ENCODE measurements around the gene PRPF8.

PRPF8 gene

DNA sequence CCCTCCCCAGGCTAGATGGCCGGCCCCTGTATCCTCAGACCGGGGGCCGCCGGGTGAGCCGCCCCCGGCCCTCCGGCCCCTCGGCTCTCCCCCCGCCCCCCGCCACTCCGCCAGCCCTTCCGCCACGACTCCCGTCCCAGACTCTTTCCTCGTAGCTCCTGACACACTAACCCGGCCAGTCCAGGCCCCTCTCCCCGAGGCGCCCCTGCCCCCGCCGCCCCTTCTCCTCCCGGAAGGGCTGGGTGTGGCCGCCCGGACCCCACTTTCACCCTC, 31.1 kb upstream of the PRPF8 start:
- peak overlapping the region; percentile 97 for H3K27ac ChIP-seq (ENCODE audit: low read depth, low read length, severe bottlenecking)
- peaks cover 36% of the 10 kb centered on the region for H3K4me1 ChIP-seq (ENCODE audit: control insufficient read depth, insufficient read depth, low read length, poor library complexity, severe bottlenecking)
- no peaks in the 10 kb centered on the region for H3K9me3 ChIP-seq (ENCODE audit: control insufficient read depth, low read length)
- 0 to 3% methylated on average over 4 to 5 of the region's 23 CpGs for WGBS, 2 experiments (ENCODE audit: insufficient coverage in 2 of 2)
- peak overlapping the region; percentile 99 for H3K4me3 ChIP-seq (ENCODE audit: extremely low read depth, insufficient read depth, low read length, poor library complexity, severe bottlenecking)
- H3K36me3 ChIP-seq (ENCODE audit: control insufficient read depth, insufficient read depth, low read length), result peaks cover 36% of the 10 kb centered on the region

DNA sequence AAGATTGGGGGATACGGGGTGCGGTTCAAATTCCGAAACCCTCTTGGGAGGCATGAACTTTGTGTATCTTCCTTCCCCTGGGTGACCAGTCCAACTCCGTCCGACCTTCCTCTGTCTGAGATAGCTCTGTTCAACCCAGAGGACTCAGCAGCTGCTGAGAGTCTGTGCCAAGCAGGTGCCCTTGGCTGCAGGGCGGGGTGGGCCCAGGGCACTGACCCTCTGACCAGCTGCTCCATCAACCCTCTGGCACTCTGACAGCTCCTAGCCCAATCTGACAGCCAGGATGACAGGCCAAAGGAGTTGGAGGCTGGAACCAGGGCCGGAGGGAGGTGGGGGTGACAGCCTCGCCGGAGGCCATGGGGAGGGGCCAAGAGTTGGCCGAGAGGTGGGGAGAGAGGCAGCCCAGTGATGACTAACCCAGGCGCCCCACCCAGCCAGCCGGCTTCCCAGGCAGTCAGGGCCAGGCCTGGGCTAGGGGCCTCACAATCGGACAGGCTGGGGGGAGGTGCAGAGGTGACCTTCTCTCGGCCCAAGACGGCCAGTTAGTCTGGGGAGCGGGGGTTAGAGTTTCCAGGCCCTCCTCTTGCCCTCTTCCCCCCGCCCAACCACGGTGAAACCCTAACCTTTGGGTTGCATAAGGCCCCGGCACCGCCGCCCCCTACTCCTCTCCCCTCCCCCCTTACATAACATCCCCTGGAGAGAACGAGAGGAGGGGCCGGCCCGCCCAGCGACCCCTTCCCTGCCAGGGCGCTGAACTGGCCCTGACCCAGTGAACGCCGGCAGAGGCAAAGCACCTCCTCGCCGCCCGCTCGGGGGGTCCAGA, 30.5 kb upstream of the PRPF8 start:
- Histone ChIP-seq H3K27ac (ENCODE audit: low read depth, low read length, severe bottlenecking) (peak overlapping the region; percentile 97), H3K36me3 (ENCODE audit: control insufficient read depth, insufficient read depth, low read length) (peaks cover 36% of the 10 kb centered on the region)
- 1 to 3% methylated on average over 8 to 22 of the region's 32 CpGs for WGBS, 2 experiments (ENCODE audit: insufficient coverage in 2 of 2)

DNA sequence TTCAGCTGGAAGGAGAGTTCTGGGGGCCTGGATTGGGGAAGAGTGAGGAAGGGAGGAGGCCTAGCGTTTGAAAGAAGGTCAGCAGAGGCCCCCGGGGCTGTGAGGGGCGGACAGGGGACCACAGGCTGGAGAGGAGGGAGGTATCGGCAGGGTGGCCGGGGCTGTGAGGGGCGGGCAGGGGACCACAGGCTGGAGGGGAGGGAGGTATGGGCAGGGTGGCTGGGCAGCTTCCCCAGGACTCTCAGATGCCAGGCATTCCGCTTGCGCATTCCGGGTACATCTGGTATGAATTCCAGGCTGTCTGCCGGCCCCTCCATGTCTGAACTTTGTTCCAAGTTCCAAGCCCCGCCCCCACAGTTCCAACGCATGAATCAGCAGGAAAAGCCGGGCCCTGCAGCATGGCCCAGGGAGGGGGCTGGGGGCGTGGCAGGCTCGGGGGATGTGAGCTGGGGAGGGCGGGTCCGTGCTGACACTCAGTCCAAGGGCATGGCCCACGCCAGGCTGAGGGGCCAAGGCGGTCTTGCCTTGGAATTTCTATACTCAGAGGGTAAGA, 29.8 kb upstream of the PRPF8 start:
- peak overlapping the region; percentile 97 for H3K27ac ChIP-seq (ENCODE audit: low read depth, low read length, severe bottlenecking)
- H3K36me3 ChIP-seq (ENCODE audit: control insufficient read depth, insufficient read depth, low read length), result peaks cover 36% of the 10 kb centered on the region
- H3K9me3 ChIP-seq (ENCODE audit: control insufficient read depth, low read length), result no peaks in the 10 kb centered on the region
- WGBS, 2 experiments (ENCODE audit: insufficient coverage in 2 of 2), result 2 to 3% methylated on average over 11 to 17 of the region's 19 CpGs
- peak overlapping the region; percentile 99 for H3K4me3 ChIP-seq (ENCODE audit: extremely low read depth, insufficient read depth, low read length, poor library complexity, severe bottlenecking)
- peaks cover 42% of the 10 kb centered on the region for H3K4me1 ChIP-seq (ENCODE audit: control insufficient read depth, insufficient read depth, low read length, poor library complexity, severe bottlenecking)

More for the DNA sequence above, 30.5 kb upstream of the PRPF8 start:
- H3K9me3 ChIP-seq (ENCODE audit: control insufficient read depth, low read length), result no peaks in the 10 kb centered on the region
- H3K4me3 ChIP-seq (ENCODE audit: extremely low read depth, insufficient read depth, low read length, poor library complexity, severe bottlenecking), result peak overlapping the region; percentile 99
- H3K4me1 ChIP-seq (ENCODE audit: control insufficient read depth, insufficient read depth, low read length, poor library complexity, severe bottlenecking), result peaks cover 42% of the 10 kb centered on the region

DNA sequence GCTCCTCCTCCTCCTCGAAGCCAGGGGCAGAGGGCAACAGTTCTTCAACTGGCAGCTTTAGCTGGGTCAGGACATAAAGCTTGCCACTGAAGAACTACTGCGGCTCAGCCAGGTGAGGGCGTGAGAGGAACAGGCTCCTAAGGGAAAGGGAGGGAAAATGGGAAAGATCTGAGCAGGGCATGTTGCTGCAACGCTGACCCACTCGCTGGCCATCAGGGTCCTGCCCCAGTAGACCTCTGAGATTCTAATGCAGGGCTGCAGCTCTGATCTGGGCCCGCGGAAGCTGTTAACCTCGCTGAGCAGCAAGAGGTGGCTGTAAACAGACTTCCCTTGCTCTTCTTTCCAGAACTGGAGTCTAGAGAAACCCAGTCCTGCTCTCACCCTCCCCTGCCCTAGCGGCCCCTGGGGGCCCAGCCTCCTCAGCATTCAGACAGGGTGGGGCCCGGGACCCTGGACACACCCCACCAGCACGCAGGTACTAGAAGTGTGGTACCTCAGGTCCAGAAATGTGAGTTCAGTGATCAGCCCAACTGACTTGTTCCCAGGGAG, 29.3 kb upstream of the PRPF8 start:
- Histone ChIP-seq H3K36me3 (ENCODE audit: control insufficient read depth, insufficient read depth, low read length) (peaks cover 36% of the 10 kb centered on the region), H3K9me3 (ENCODE audit: control insufficient read depth, low read length) (no peaks in the 10 kb centered on the region), H3K4me1 (ENCODE audit: control insufficient read depth, insufficient read depth, low read length, poor library complexity, severe bottlenecking) (peaks cover 44% of the 10 kb centered on the region), H3K4me3 (ENCODE audit: extremely low read depth, insufficient read depth, low read length, poor library complexity, severe bottlenecking) (peak overlapping the region; percentile 99), H3K27ac (ENCODE audit: low read depth, low read length, severe bottlenecking) (peak overlapping the region; percentile 97)
- 7 to 12% methylated on average over 8 to 10 of the region's 11 CpGs for WGBS, 2 experiments (ENCODE audit: insufficient coverage in 2 of 2)

DNA sequence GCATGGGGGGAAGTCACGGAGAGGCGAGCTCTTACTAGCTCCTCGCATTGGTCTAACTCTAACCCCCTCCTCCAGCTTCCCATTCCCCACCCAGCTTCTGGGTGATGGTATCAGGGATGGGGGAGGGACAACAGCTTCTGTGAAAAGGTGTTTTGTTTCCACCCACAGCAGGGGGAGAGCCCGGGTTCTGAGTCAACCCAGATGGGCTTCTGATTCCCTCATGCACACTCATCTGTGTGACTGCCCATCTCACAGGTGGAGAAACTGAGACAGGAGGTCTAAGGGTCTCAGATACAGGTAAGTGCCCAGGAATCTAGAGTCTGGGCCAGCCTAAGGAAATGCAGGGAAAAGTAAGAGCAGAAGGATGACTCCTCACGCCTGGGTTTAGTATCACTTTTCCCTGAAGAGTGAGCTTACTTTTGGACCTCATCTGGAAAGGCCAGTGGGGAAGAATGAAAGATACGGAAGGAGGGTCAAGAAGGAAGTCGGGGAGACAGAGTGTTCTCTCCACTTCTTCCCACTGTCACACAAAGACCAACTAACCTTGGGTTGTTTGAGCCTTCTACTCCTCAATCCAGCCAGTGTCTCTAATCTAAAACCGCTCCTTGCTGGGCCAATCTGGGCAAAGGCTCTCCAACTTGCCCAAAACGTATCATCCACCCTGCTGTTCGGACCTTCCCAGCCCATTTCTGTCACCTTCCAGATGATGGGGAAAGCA, 28.7 kb upstream of the PRPF8 start:
- Histone ChIP-seq H3K36me3 (ENCODE audit: control insufficient read depth, insufficient read depth, low read length) (peaks cover 36% of the 10 kb centered on the region), H3K4me3 (ENCODE audit: extremely low read depth, insufficient read depth, low read length, poor library complexity, severe bottlenecking) (peak overlapping the region; percentile 99), H3K9me3 (ENCODE audit: control insufficient read depth, low read length) (no peaks in the 10 kb centered on the region), H3K27ac (ENCODE audit: low read depth, low read length, severe bottlenecking) (peak overlapping the region; percentile 97), H3K4me1 (ENCODE audit: control insufficient read depth, insufficient read depth, low read length, poor library complexity, severe bottlenecking) (peaks cover 44% of the 10 kb centered on the region)
- WGBS, 2 experiments (ENCODE audit: insufficient coverage in 2 of 2), result 63 to 64% methylated on average over 5 to 6 of the region's 10 CpGs

DNA sequence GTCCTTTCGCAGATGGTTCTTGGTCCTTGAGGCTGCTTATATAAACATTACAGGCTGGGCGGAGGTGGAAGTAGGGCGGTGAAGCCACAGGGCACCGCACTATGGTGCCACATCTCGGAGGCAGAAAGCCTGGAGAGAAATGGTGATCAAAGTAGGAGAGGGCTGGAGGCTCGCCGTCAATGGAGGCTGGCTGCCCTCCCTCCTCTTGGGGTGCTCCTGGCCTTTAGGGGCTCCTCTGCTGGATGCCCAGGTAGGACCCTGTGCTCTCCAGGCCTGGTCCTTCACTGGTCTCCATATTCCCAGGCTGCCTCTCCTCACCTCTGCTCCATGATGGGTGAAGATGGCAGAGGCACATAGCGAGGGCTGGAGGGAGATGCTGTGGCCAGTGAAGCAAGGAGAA, 27.6 kb upstream of the PRPF8 start:
- no peak overlapping the region for H3K4me3 ChIP-seq (ENCODE audit: extremely low read depth, insufficient read depth, low read length, poor library complexity, severe bottlenecking)
- no peak overlapping the region for H3K27ac ChIP-seq (ENCODE audit: low read depth, low read length, severe bottlenecking)
- peaks cover 38% of the 10 kb centered on the region for H3K4me1 ChIP-seq (ENCODE audit: control insufficient read depth, insufficient read depth, low read length, poor library complexity, severe bottlenecking)
- no peaks in the 10 kb centered on the region for H3K9me3 ChIP-seq (ENCODE audit: control insufficient read depth, low read length)
- 100% methylated on average over 6 to 7 of the region's 8 CpGs for WGBS, 2 experiments (ENCODE audit: insufficient coverage in 2 of 2)
- peaks cover 36% of the 10 kb centered on the region for H3K36me3 ChIP-seq (ENCODE audit: control insufficient read depth, insufficient read depth, low read length)

DNA sequence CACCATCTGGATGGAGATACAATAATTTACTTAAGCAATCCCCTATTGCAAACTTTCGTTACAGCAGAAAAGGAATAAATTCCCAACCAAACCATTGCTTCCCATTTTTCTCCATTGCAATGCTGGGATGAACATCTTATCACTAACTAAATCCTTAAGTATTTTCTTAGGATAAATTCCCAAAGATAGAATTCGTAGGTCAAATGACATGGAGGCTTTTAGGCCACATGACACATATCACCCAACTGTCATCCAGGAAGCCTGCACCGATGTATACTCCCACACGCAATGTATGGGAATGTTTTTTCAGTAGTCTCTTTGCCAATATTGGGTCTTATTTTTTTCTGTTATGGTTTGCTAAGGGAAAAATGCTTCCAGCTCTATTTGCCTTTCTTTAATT, 27.1 kb upstream of the PRPF8 start:
- WGBS, 2 experiments (ENCODE audit: insufficient coverage in 2 of 2), result 100% methylated on average over 1 of the region's 4 CpGs; no CpG with 5 or more reads in 1 of the 2 experiments
- Histone ChIP-seq H3K27ac (ENCODE audit: low read depth, low read length, severe bottlenecking) (no peak overlapping the region), H3K4me3 (ENCODE audit: extremely low read depth, insufficient read depth, low read length, poor library complexity, severe bottlenecking) (no peak overlapping the region)

DNA sequence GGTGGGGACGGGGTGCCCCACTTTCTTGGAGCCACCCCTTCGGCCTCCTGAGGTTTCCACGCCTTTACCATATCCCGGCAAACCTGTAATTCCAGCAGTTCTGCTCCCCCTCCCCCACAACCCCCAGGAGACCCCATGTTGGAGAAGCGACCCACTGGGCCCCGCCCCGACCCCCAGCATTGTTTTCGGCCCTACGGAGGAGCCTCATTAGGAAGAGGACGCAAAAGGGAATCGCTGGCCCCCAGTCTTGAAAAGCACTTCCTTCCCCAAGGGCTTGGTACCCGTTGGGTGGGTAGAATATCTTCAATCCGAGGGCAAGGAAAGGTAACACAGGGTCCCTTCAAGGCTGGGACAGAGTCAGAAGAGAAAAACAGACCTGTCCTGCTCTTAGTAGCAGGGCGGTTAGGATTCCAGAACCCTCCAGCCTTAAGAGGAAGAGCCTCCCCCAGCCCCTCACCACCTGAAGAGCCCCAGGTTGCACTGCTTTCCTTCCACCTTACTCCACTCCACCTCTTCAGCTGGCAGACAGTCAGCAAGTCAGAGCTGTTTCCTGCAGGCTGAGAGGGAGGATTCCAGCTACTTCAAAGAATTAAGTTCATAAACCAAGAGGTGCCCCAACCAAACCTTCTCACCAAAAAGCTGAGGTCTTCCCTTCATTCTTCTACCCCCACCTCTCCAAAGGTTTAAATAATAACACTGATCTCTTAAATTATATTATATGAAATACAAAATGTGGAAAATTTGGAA, 26.3 kb upstream of the PRPF8 start:
- Histone ChIP-seq H3K4me3 (ENCODE audit: extremely low read depth, insufficient read depth, low read length, poor library complexity, severe bottlenecking) (peak overlapping the region; percentile 49), H3K36me3 (ENCODE audit: control insufficient read depth, insufficient read depth, low read length) (peaks cover 36% of the 10 kb centered on the region), H3K27ac (ENCODE audit: low read depth, low read length, severe bottlenecking) (no peak overlapping the region), H3K9me3 (ENCODE audit: control insufficient read depth, low read length) (no peaks in the 10 kb centered on the region), H3K4me1 (ENCODE audit: control insufficient read depth, insufficient read depth, low read length, poor library complexity, severe bottlenecking) (peaks cover 38% of the 10 kb centered on the region)
- WGBS, 2 experiments (ENCODE audit: insufficient coverage in 2 of 2), result 27 to 28% methylated on average over 7 to 9 of the region's 14 CpGs

More for the DNA sequence above, 27.1 kb upstream of the PRPF8 start:
- H3K36me3 ChIP-seq (ENCODE audit: control insufficient read depth, insufficient read depth, low read length), result peaks cover 36% of the 10 kb centered on the region
- no peaks in the 10 kb centered on the region for H3K9me3 ChIP-seq (ENCODE audit: control insufficient read depth, low read length)
- H3K4me1 ChIP-seq (ENCODE audit: control insufficient read depth, insufficient read depth, low read length, poor library complexity, severe bottlenecking), result peaks cover 38% of the 10 kb centered on the region

DNA sequence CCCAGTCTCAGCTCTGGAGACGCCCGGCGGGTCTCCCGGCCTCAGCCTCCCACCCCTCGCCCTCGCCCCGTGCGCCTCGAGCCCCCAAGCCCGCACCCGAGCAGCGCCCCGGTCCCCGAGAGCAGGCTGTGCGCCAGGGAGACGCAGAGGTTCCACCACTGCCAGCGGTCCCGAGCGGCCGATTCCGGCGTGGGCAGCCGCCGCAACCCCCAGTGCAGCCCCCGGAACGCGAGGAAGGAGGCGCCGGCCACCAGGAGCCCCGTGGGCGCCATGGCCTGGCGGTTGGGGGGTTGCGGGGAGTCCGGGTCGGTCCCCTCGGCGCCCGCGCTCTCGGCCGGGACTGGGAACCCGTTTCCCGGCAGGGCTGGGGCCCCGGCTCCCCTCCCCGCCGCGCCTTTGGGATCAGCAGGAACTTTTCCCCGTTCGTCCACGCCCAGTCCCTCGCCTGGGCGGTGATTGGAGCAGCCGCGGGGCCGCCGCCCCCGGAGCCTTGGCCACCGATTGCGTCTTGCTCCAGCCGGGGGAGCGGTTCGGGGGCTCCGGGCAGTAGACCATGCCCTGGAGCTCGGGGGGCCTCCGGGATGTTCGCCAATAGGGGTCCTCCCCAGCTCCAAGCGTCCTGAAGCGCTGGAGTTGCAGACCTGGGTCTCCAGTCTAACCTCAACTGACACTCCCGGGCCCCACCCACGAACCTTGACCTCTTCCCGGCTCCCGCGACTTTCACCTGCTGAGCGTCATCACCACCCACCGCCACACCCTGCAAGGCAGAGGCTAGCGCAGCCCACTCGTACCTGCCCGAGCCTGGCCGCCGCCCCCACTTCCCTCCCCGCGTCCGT, 25.5 kb upstream of the PRPF8 start, which contains the start of gene TLCD2:
TSS of gene TLCD2 (minus strand) at position 407 of the 836 bp plus-strand sequence. CDS start at position 272, 135 bp downstream.
- Histone ChIP-seq H3K4me3 (ENCODE audit: extremely low read depth, insufficient read depth, low read length, poor library complexity, severe bottlenecking) (peak within 1 kb of the TSS; percentile 49), H3K4me1 (ENCODE audit: control insufficient read depth, insufficient read depth, low read length, poor library complexity, severe bottlenecking) (peaks cover 42% of the 10 kb centered on the region), H3K36me3 (ENCODE audit: control insufficient read depth, insufficient read depth, low read length) (peaks cover 36% of the 10 kb centered on the region), H3K9me3 (ENCODE audit: control insufficient read depth, low read length) (no peaks in the 10 kb centered on the region), H3K27ac (ENCODE audit: low read depth, low read length, severe bottlenecking) (no peak within 1 kb of the TSS)
- 1% methylated on average over 61 to 71 of the region's 83 CpGs for WGBS, 2 experiments (ENCODE audit: insufficient coverage in 2 of 2)
